ENCODE measurements around the gene PMF1.

DNA sequence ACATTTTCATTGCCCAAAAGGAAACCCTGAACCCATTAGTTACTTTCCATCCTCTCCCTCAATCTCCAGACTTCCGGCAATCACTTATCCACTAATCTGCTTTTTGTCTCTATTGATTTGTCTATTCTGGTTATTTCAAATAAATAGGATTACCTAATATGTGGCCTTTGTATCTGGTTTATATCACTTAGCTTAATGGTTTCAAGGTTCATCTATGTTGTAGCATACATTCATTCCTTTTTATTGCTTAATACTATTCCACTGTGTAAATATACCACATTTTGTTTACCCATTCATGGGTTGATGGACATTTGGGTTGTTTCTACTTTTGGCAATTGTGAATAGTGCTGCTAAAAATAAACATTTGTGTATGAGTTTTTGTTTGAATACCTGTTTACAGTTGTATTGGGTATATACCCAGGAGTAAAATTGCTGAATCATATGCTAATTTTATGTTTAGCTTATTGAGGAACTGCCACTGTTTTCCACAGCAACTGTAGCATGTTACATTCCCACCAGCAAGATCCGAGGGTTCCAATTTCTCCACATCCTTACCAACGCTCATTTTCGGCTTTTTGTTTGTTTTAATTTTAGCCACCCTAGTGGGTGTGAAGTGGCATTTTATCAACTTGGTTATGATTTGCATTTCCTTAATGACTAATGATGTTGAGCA is 21.4 kb upstream of the PMF1 start:
- no peak for TF ChIP-seq POLR2A (IDR thresholded peaks at IDR 0.05; ENCODE audit: low read depth, low read length)
- no peak for TF ChIP-seq TAF1 (IDR thresholded peaks at IDR 0.05; ENCODE audit: borderline replicate concordance, low read depth, low read length)
- TF ChIP-seq POLR2AphosphoS5 (IDR thresholded peaks at IDR 0.05; ENCODE audit: low read depth, low read length): no peak
